GM18861 (cell line): Measurements from ENCODE around the gene GUCY1B1.

ENCODE experiments used
- ATAC-seq: cut with Tn5 transposase; IDR thresholded peaks from one replicate; pipeline ENCODE4 v1.9.1; 2021; ENCODE audit not compliant: unreplicated experiment

GUCY1B1 gene

DNA sequence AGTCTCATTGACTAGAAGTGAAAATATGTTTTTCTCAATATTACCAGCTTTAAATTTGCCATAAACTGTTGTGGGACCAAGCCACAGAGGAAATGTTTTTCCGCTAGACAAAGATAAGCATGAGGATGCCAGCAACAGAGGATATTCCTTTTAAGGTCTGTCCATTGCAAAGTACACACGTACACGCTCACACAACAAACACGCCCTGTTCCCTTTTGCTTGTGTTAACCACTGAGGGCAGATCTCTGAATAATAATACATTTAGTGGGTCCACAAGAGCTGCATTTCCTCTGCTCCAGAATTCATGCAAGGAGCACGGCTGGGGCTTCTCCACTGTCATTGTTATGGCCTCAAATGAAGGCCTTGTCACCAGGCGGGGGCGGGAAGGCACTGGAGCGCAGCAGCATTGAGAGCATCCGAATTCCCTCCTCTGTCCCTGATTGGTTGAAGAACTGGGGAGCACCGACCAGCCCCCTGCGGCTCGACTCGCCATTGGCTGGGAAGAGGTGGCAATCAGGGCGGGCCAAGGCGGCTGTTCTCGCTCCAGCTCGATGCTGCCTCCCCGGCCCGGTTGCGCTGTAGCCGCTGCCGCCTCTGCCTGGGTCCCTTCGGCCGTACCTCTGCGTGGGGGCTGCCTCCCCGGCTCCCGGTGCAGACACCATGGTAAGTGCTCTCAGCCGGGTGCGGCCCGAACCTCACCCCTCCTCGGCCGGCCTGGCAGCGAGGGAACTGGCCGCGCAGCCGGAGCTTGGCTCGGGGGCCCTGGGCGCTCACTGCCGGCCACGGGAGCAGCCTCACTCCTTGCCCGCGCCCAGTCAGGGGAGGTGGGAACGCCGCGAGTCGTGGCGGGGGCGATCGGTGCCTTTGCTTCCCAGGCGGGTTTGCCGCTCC is at the start of gene GUCY1B1:
Gene GUCY1B1, plus strand, starts transcription at position 541 of the 891 bp plus-strand sequence. Its CDS starts 120 bp downstream, at position 661.
- peak; percentile 96 for ATAC-seq

DNA sequence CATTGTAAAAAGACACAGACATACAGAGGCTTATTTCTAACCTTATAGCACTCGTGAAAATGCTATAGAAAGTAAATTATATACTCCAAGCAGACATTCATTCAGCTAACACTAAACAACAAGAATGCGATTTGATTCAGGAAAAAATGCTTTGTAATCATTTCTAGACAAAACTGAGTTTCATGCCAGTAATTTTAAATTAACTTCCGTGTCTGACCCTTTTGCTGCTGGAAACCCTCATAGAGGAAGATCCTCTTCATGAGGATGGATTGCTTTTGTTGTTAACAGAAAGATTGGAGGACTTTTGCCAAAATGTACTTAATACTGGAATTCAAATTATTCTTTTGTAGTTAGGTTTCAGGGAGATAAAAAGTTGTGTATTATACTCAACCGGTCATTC is 48.9 kb upstream of the GUCY1B1 start:
- ATAC-seq = no peak

DNA sequence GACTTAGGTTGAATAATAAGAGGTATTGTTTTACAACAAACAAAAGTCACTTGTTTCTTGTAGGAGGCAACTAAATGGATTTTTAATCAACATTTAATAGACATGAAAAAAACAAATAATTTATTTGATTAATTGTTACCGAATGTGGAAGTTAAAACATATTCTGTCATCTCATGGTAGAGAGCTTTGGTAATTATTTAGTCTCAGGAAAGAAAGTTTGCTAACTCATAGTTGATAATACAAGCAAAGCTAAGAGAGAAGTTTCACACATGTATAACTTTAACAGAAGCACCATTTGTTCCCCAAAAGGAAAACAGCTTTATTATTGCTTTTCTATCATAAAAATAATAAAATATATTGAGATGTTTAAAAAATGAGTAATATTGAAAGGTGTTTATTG is 47.3 kb upstream of the GUCY1B1 start:
- ATAC-seq = no peak

DNA sequence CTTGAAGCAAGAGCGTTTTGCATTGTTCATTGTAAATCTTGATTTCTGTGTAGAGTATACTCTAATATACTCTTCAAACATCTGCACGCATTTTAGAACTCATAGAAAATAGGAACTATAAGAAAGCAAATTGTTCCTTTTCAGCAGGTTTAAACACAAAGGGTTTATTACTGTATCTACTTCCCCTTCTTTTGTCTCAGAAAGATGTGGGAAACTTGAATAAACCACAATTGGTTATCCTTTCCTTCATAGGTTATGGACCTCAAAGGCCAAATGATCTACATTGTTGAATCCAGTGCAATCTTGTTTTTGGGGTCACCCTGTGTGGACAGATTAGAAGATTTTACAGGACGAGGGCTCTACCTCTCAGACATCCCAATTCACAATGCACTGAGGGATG is 46.0 kb upstream of the GUCY1B1 start:
- no peak for ATAC-seq

DNA sequence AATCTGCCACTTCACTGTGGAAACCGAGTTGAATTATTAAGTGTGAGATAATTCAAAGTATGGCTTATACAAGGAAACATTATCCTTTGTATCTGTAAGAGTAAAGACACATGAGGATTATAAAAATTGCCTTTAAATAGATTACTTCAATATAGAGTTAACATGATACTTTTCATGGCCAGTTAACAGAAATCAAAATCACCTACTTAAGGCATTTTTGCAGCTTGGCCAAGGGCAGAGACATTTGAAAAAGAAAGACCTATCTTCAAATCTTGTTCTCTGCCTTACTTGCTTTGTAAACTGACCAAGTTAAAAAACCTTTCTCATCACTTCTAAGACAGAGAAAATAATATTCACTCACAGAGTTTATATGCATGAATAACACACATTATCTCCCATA is 44.9 kb upstream of the GUCY1B1 start:
- ATAC-seq = no peak

DNA sequence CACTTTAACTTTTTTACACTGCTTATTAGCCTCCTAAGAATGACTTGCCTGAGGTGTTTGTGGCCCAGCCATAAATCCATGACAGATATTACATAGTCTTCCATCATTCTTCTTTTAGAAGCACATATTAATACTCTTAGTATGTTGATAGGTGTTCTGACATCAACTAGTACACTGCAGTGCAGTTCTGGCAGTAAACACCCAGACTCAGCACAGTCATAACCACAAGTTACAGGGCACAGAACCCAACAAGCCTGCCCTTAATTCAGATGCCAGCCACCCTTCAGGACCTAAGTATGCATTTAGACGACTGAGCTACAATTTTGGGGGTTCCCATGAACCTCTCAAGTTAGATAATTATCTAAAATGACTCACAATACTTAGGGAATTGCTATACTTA is 36.5 kb upstream of the GUCY1B1 start:
- no peak for ATAC-seq

DNA sequence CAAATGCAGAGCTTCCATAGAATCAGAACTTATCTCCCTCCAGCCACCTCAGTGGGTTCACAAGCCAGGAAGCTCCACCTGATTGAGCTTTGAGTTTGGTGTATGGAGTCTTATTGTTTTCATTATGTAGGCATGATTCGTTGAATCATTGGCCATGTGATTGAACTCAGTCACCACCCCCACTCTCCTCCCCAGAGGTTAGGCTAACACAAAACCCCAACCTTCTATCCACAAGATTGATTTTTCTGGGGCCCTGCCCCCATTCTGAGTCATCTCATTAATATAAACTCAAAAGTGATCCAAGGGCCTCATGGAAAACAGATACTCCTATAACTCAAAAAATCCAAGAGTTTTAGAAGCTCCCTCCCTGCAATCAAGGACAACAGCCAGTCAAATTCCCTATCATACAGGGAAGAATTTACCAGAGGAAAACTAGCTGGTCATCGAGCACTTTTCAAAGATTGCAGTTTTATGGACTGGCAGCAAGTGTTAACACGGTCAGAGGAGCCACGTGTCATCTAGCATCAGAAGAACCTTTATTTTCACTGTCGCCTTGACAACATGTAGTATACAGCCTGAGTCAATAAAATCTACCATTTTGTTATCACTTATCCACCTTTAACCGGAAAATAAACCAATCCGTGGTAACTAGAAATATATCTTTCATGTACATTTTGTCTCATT is 35.9 kb upstream of the GUCY1B1 start:
- ATAC-seq = no peak

DNA sequence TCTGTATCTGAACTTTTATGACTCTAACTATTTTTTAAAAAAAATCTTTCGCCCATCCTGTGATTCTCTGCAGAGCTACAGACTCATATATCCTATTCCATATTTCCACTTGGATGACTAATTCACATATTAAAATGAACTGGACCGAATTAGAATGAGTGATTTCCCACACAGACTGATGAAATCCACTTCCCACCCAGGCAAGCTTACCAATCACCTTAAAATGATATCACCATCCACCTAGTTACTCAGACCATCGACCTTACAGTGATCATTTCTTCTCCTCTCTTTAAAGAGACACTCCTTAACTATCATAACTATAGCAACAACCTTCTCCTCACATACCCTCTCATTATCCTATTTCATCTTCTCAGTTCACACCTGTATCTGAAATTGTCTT is 34.1 kb upstream of the GUCY1B1 start:
- ATAC-seq = no peak

DNA sequence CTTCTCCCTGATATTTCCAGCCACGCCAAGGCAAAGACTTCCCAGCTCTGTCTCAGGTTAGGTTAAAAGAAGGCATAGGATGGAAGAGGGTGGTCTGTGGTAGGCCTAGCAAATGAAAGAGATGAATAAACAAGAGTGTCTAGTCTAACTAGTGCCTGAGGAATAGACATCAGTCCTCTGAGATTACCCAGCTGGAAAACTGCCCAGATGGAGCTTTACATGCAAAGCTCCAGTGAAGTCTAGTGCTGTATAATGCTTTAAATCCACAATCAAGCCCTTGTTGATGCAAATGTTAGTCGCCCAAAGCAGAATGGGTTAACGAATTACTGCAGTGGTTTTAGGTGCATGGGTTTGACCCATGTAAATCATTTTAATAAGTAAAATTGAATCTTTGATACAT is 24.8 kb upstream of the GUCY1B1 start:
- ATAC-seq = no peak

DNA sequence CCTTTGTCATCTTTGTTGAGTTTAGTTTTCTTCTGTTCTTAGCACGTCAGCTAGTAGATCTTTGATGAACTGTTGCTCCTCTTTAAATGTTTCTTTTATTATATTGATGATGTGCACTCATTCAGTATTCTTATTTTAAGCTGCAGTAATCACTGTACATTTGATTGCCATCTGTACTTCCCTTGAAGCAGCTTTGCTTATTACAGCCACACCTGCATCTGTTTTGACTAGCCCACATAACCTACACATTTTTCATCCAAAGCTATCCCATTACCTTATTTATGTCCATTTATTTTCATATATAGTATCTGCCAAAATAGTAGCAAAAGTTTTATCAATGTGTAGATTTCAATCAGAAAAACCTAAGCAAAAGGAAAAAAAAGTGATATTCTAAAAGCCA is 23.9 kb upstream of the GUCY1B1 start:
- no peak for ATAC-seq

DNA sequence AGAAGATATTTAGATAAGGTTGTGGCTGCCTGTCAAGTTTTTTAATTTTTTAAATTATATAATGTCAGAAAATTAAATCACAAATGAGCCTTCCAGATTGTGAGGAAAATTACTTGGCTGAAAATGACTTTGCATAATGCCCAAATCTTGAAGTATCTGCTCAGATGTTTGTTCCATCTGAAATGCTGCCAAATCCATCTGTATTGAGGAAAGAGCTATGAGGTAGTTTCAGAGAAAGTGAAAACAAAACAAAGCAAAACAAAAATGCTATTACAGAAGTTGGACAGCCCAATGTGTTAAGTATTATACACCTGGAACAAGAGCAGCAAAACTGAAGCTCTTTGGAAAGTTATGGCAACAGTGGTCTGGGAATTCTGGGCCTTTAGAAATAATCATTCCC is 23.3 kb upstream of the GUCY1B1 start:
- no peak for ATAC-seq

DNA sequence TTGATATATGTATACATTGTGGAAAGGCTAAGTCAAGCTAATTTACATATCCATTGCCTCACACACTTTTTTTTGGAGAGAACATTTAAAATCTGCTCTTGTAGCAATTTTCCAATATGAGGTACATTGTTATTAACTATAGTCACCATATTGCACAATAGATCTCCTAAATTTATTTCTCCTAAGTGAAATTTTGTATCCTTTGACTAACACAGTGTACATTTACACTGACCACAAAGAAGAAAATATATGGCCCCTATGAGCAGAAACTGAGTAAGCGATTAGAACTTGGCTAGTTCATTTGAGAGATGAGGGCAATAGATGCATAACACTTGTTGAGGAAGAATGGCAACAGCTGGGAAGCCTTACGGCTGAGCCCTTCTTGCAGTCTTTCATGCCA is 20.3 kb upstream of the GUCY1B1 start:
- ATAC-seq = no peak

DNA sequence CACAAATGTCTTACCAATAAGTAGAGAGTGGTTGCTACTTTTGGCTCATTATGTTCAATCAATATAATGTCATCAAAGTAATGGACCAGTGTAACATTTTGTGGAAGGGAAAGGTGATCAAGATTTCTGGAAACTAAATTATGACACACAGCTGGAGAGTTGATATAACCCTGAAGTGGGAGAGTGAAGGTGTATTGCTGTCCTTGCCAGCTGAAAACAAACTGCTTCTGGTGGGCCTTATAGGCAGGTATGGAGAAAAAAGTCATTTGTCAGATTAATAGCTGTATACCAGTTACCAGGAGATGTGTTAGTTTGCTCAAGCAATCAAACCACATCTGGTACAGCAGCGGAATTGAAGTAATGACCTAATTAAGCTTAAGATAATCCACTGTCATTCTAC is 17.3 kb upstream of the GUCY1B1 start:
- no peak for ATAC-seq

DNA sequence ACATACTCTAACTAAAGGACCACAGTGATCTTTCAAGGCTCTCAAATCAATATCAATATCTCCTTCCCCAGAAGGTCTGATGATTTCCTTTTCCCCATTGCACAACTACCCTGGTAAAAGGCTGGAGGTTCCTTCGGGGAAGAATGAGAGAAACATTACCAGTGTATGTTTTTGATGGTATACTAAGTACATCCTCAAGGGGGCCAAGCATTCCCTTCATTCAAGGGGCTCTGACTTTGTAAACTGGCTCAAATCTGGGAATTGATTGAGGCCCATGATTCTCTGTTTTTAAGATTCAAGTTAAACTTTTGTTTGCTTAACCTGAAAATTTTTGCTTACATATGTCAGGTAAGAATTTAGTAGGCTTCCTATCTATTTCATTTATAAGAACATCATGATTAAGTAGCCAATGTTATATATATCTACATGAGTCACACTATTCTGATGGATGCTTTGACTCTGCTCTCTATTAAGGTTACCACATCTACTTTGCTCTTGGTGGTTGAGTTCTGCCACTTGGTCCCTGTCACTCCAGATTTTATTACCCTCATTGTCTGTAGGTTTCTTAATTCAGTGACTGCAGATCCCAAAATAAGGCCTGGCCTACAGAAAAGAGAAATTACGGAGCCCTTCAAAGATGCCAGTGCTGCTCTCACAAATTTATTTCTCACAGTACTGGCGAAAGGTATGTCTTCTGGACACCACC is 16.4 kb upstream of the GUCY1B1 start:
- ATAC-seq = no peak

DNA sequence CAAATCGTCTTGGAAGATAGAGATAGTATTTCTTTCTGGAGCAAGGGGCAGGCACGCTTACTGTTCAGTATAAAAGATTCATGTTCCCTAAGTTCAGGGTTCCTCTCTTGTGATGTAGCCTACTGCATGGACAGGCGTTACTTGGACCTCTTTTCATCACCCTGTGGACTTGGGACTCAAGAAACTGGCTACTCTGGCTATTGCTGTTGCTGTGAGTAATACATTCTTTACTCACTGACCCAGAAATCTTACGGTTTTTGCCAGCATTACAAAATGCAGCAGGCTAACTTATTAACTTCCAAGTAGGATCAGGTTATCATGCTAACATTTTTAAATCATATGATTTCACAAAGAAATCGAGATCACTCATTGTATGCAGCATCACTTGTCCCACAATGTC is 12.8 kb upstream of the GUCY1B1 start:
- no peak for ATAC-seq

DNA sequence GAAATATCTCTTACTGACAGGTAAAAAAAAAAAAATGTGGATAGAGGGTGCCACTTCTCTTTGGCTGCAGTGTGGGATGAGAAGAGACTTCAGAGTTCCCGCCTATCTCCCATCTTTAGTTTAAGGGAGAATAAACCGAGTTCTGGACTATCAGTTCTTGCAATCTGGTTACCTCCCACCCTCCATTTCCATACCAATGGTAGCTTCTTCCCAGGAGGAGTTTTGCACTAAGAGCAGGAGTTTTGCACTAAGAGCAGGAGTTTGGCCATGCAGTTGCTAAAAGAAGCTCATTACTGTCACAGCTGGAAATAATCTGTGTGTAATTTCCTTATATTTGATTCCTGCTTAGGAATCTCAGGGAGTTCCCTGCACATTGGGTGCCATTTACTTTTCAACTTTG is 10.8 kb upstream of the GUCY1B1 start:
- ATAC-seq = no peak

DNA sequence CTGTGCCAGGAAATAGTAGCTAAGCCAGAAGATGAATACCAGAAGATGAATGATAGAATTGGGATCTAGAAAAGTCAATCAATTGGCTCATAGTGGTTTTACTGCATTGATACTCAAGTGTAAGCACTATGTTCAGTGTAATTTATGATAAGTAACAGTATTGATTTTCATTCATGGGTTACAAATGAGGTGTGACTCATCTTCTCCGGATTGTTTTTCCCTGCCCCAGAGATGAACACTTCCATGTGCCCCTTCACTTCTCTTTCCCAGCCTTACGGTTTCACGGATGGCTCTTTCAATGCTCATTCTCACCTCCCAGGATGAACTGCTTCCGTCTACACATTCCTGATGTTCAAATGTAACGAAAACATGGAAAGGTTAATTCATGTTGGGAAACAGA is 9.8 kb upstream of the GUCY1B1 start:
- no peak for ATAC-seq

DNA sequence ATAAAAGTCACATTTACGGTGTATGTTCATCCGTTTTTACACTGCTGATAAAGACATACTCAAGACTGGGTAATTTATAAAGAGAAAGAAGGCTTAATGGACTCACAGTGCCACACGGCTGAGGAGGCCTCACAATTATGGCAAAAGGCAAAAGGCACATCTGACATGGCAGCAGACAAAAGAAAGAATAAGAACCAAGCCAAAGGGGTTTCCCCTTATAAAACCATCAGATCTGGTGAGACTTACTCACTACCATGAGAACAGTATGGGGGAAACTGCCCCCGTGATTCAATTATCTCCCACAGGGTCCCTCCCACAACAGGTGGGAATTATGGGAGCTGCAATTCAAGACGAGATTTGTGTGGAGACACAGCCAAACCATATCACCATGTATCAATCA is 7.3 kb upstream of the GUCY1B1 start:
- no peak for ATAC-seq

DNA sequence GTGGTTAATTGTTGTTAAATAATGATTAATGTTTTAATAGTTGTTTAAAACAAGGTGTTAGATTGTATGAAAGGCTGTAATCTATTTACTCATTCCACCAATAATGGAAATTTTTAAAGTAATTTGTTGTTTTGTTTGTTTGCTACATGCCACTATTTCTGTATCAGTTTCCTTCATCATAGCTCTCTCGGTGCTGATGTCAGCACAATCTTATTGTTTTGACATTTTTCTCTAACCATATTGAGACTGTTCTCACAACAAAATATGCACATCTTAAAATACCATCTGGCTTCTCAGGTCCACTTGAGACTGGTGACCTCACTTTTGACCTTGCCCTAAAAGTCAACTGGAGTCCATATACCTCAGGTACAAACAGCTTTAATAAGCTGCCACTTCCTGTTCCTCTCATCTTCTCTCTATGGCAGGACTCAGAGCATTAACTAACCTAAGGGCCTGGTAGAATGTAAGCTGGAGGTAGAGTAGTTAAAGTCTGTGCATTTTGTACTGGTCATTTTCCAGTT is 1.0 kb upstream of the GUCY1B1 start:
- no peak for ATAC-seq

DNA sequence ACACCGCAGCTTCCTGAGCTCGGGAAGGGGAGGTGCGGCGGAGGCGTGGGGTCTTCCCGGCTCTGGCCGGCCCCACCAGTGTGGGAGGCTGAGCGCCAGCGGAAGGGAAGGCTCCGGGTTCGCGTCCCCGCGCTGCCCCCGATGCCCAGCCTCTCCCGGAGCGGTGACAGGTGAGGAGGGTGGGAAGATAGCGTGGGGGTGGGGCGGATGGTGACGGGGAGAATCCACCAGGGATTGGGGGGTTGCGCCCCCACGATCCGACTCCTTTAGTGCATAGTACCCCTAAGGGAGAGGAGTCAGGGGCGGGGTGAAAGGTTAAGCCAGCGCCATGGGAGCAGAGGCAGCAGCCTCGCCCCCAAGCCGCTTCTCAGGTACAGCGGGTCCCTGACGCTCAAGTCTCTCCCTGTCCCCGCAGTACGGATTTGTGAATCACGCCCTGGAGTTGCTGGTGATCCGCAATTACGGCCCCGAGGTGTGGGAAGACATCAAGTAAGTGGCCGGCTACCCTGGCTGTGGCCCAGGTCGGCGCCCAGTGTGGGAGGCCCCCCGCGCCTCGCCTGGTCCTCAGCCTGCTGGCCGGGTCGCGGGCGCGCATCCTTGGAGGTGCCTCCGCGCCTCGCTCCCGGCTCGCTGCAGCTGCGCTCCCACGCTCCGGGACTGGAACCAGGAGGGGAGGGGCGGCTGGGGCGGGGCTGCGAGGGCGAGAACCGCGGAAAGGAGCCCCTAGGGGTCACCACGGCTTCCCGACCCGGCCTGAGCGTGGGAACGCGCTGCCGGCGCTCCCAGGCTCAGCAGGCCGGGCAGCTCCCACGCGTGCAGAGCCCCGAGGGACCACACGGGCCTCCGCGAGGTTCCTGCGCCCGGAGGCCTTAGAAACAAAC is 791 bp downstream of the GUCY1B1 start:
- ATAC-seq = peak; percentile 23

DNA sequence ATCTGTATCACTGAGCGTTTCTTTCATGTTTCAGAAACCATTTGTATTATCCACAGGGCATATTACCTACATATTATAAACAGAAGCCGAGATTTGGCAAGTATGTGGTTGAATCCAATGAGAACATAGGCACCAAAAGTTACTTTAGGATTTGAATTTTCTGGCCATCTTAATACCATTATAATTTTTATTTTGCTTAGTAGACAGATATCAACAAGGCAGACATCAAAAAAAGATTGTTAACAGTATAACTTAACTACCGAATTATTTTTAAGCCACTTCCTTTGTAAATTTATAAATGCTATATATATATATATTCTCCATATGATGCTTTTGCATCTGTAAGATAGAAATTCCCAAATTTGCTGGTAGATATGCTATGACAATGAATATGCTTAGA is 2.2 kb downstream of the GUCY1B1 start:
- ATAC-seq = no peak
